AG20443 (cell line): Measurements from ENCODE around the gene RMDN2.

Source experiments
- DNase-seq: peaks from one replicate; pipeline ENCODE4 v3.0.0; 2012; ENCODE audit warnings: low spot score, mixed read lengths

RMDN2 gene

DNA sequence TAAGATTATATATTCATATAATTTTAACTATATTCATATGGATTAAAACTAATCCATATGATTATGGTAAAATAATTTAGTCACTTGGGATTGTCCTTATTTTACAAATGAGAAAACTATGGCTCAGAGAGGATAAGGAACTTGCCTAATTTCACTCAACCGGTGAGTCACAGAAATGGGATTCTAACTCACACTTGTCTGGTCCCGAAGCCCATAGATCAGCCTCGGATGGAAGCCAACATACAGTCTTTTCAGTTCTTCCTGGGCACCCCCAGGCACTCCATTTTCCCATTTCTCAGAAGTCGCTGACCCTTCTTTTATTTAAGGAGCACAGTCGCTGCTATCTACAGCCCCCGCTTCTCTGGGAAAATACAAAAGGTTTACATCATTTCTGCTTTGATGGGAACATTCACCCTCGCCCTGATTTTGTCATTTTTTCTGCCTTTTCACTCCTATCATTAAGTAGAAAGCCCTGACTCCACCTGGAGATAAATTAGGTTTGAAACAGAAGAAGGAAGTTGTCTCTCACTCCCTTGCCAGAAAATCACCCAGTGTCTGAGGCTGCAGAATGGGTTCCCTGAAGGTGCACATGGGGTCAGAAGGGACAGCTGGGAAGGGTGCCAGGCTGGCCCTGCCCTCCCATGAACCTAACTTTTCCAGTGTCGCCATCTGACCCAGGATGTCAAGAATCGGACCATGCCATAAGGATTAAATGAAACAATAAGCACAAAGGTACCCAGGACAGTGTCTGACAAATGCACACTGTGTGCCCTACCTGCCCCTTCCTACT is 114.2 kb downstream of the RMDN2 start:
- peak; percentile 49 for DNase-seq

DNA sequence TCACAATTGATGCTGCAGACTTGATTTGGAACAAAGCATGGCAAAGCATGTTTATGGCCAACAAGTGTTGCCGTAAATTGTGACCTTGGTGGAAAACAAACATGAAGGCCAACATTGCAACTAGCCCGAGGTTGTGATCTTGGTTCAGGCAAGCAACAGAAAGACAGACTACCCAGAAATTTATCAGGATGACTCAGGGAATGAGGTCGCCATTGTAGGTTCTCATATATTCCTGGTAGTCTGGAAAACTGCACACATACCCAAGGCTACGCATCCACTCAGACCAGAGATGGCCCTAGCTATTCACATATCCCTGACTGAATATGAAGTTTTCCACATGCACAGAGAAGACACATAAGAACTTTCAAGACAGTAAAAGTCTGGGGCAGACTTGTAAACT is 120.7 kb downstream of the RMDN2 start:
- no peak for DNase-seq

DNA sequence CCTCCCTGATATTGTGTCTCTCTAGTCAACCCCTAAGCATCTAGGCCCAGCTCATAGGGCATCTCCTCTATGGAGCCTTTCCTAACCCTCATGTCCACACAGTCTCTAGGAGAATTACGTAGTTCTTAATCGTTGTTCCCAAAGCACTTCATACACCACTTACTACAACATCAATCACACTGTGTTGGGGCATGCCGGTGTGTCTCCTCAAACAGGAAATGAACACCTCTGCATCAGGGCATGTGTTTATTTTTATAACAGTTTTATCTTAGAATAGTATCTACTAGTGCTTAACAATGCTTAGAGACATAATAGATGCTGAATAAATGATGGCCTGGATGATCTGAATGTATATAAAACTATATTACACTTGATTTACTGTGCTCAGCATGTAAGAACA is 131.1 kb downstream of the RMDN2 start:
- DNase-seq: no peak

DNA sequence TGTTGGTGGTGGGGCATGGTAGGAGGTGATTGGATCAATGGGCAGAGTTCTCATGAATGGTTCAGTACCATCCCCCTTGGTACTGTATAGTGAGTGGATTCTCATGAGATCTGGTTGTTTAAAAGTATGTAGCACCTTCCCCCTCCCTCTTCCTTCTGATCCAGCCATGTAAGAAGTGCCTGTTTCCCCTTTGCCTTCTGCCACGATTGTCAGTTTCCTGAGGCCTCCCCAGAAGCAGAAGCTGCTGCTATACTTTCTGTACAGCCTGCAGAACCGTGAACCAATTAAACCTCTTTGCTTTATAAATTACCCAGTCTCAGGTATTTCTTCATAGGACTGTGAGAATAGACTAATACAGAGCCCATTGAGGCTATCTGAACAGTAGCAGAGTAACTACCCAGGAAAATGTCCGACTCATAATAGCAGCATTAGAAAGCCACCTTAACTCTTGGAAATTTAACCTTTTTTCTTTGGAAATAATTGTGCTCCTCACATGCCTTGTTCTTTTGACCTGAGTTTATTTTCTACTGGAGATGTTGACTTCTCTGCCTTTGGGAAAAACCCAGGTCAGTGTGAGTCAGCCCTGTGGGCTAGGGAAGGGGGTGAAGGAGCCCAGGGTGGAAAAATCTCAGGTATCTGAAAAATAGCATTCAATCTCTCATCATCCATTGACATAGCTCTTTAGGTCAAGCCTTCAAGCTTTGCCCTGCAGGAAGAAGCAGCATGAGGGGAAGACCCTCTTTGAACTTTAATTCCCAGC is 132.7 kb downstream of the RMDN2 start:
- DNase-seq: no peak

DNA sequence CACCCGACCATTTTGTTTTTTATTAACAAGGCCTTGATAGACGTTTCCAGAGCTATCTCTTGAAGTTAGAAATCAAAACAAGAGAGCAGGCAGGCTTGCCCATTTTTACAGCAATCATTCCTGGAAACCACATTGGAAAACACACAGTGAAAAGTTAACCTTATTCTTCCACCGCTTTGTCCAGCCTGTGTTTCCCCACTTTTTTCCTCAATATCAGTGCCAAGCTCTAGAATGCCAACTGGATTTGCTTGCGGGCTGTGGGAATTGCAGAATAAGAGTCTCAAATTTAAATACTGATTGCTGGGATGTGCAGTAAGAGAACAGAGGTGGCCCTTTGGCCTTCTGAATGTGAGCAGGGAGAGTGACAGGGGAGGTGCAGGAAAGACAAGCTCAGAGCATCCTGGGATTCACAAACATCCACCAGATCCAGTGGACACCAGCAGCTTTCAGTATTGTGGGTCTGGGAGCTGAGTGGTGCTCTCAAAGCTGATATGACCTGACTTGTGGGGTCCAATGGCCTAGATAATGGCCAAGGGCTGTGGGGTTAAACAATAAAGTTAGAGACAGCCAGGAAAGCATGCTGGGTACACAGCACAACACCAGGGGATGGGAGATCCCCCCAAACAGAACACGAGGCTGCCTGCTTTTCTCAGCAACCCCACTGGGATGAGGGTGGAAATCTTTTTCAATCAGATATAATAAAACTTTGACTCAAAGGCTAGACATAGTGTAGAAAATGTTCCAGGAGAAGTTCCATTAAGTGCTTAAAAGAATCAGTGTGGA is 135.3 kb downstream of the RMDN2 start:
- no peak for DNase-seq

DNA sequence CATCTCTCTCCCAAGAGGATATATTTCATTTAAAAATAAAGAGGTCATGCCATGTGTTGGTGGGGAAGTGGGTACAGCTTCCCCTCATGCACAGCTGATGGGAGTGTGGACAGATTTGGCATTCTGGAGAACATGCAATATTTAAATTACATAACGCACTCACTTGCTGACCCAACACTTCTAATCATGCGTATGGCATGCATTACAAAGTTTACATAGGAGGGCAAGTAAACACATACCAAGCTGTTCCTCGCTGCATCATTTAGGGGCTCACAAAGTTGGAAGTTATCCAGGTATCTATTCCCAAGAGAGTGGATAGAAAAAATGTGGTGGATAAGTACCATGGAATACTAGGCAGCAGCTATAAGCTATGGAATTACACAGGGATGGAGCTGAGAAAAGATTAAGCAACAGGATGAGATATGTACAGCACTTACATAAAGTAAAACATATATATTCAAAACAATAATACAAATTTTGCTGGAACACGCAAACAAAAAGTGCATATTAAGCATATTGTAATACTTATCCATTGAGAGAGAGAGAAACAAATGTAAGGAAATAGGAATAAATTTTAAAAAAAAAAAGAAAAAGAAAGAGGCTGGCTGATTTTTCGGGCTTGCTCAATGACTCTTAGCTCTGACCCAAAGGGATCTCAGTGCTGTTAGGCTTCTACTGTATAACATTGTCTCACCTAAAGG is 139.9 kb downstream of the RMDN2 start:
- DNase-seq: no peak

DNA sequence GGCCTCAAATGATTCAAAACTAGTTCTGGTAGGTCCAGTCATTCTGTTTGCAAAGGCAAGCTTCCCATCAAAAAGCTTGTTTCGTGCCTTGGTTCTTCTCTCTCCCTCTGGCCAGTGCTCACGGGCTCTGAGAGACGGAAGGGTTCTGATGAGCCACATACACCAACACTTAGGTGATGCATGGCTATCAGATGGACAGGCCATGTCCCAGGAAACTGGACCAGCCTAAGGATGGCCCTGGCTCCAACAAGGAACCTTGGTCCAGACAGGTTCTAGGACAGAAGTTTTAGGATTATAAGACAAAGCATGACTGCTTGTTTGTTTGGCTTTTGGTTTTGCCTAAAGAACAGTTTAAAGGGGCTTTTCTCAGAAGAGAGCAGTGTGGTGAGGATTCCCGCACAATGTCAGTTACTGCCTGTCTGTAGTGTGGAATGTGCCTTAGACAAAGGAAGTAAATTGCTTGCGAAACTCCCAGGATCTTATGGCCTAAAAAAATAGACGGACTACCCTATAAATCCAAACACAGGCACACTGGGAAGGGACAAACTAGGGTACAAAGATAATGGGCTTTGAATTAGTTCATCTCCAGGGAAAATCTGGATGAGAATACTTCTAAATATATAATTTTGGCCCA is 140.5 kb downstream of the RMDN2 start:
- no peak for DNase-seq

DNA sequence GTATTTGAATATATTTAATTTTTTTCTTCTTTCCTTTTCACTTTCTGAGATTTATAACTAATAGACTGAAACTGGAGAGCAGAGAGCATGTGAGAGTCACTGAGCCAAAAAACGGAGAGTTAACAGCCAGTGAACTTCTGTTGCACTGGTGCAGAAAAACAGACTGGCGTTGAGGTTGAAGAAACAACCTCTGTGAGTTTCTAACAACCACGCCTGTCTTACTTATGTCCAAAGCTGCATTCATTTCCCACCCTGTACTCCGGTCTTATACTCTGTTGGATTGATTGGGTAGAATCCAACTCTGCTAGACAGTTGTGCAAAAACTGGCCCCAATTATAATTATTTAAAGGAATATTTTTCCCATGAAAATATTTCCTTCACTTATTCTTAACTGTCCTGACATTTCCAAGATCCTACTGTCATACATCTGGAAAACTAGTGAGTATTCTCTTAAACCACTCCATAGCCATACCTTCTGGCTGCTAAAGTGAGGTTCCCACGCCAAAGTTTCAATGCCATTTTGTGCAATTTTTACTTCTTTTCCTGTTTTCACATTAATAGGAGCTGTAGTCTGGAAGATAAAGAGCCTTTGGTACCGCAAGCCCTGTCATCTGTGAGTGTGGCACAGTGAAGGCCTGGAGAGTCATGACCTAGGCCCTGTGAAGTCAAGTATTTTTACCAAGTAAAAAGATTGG is 141.5 kb downstream of the RMDN2 start:
- no peak for DNase-seq
